NAMALWA (cell line): ENCODE measurements around the gene EGFL7.
A peak's percentile ranks its signal among the peaks of the same experiment; 100 is the strongest.

Source experiments
- DNase-seq: peaks from one replicate; pipeline ENCODE4 v3.0.0-alpha.2; 2015; ENCODE audit warnings: low spot score

EGFL7 gene

GRCh38 chr9:136672431-136673087, 9.8 kb downstream of the EGFL7 start:
- DNase-seq, result no peak

GRCh38 chr9:136673088-136673974, 10.6 kb downstream of the EGFL7 start:
- no peak for DNase-seq

- no peak for DNase-seq
Observed at GRCh38 chr9:136673975-136674785, 11.5 kb downstream of the EGFL7 start.

GRCh38 chr9:136674786-136675349, 12.2 kb downstream of the EGFL7 start:
- no peak for DNase-seq

DNA sequence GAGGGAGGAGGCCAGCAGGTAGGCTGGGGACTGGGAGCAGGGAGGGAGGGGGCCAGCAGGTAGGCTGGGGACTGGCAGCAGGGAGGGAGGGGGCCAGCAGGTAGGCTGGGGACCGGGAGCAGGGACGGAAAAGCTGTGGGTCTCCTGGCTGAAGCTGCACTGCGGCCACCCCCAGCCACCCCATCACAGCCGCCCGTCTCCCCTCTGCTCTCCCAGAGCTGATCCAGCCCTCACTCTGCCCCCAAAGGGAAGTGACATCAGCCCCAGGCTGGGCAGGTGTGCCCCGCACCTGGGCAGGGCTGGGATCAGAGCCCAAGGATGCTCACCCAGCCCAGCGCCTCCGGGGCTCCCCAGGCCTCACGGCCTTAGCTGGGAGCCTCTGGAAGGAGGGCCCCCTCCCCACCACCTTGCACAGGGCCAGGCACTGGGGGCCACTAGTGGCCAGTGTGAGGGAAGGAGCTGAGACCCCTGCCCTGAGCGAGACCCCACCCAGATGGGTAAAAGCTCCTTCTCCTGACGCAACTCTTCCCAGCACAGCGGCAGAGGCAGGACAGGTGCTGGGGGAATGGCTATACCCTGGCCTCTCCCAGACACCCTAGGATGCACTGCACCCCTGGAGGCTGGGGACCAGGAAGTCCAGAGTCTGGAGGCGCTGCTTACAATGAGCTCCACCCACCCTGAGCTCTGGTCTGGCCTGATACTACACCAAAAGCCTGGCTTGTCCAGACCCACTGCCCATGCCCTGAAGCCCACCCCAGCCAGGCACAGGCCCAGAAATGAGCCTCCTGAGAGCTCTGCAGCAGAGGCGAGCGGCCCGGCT, 13.0 kb downstream of the EGFL7 start:
- no peak for DNase-seq

DNA sequence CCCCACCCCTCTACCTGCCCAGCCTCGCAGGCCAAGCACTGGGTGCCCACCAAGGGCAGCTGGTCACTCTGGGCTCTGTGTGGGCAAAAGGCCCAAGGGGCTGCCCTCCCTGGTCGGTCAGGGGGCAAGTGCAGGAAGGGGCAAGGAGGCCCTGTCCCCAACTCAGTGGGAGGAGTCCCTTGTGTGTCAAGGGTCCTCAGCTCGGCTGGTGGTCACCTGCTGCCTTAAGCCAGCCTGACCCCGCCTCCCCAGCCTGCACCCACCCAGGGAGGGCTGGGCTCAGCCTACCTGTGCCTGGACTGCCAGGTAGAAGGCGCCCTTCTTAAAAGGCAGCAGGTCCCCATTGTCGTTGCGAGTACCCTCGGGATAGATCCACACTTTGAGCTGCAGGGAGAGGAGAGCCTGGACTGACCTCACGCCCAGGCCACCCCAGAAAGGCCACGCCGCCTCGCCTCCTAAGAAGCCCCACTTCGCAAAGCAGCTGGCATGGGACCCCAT, 13.6 kb downstream of the EGFL7 start:
- no peak for DNase-seq

GRCh38 chr9:136676920-136677686, 14.4 kb downstream of the EGFL7 start:
- DNase-seq, result no peak

DNA sequence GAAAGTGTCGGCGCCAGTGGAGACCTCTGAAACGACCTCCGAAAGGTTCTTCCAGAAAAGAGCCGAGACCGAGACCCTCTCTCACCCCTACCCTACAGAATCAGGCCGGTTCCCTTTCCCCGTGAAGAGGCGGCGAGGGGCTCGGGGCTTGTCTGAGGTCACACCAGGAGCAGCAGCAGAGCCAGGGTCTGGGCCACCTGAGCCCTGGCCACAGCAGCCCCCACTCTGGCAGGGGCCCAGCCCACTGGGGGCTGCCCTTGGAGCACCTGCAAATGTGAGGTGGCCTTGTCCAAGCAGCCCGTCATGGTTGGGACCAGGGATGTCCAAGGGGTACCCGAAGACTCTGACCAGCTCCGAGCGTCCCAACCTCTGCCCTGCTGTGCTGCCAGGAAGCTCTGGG, 15.3 kb downstream of the EGFL7 start:
- DNase-seq, result no peak

GRCh38 chr9:136678624-136679023, 15.9 kb downstream of the EGFL7 start:
- DNase-seq, result peak; percentile 39

- DNase-seq, result no peak
Observed at GRCh38 chr9:136679431-136679941, 16.8 kb downstream of the EGFL7 start.

DNA sequence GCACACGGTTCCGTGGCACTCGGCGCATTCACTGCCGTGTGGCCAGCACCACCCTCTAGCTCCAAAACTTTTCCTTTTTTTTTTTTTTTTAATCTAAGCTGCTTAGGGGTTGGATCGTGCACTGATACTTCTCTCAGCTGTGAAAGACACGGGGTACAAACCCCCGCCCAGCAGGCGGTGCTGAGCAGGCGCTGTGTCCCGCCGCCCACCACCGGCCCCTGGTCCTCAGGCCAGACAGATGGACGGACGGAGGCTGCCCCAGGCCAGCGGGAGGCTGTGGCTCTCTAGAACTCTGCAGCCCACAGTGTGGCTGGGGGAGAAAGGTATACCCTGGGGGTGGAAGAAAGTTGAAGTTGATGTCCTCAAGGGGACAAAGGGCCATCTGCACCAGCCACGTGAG, 18.3 kb downstream of the EGFL7 start:
- DNase-seq, result no peak

GRCh38 chr9:136681945-136682699, 19.4 kb downstream of the EGFL7 start:
- no peak for DNase-seq

- no peak for DNase-seq
Observed at GRCh38 chr9:136682710-136683109, 20.0 kb downstream of the EGFL7 start.

- no peak for DNase-seq
Observed at GRCh38 chr9:136683173-136683745, 20.5 kb downstream of the EGFL7 start.

GRCh38 chr9:136683755-136684154, 21.0 kb downstream of the EGFL7 start:
- DNase-seq, result no peak

DNA sequence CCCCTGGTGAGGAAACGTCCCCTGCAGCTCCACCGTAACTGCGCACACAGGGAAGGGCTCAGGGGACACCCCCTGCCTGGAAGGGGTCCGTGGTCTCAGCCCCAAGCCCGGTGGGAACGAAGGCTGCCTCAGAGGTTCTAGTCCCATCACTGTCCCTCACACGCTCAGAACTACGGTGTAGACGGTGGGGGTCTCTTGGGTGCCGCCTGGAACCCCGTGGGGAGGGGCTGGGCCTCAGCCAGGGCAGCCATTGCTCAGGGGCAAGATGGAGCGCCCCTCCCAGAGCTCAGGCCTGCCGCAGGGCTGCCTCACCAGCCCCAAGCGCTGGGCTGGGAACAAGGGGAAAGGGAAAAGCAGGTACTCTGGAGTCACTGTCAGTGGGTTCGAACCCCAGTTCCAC, 21.6 kb downstream of the EGFL7 start:
- DNase-seq, result no peak

GRCh38 chr9:136684799-136685198, 22.1 kb downstream of the EGFL7 start:
- DNase-seq, result no peak

GRCh38 chr9:136685216-136685615, 22.5 kb downstream of the EGFL7 start:
- no peak for DNase-seq
